Measurements from ENCODE around the gene CNTN1.

DNA sequence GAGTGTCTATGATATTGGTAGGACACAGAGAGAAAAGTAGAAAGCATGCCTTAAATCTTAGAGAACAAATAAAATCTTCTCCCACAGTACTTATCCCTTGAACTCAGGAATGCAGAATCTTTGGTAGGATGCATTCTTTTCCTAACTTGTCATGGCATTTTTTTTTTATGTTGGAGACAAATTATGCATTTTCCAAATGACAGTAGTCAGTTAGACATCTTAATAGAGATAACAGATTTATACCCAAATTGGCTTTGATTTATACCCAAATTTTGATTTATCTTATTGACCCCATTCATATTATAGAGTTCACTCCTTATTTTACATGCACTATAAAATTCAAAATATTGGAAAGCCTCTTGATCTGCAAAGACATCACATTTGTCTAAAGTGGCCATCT lies 132.9 kb downstream of the CNTN1 start:
- no peak for TF ChIP-seq EZH2 (IDR thresholded peaks at IDR 0.05)
- no peak for TF ChIP-seq POLR2AphosphoS5 (IDR thresholded peaks at IDR 0.05; ENCODE audit: borderline replicate concordance, low read depth, low read length)
- no peak for TF ChIP-seq FOXP2 (optimal IDR thresholded peaks at IDR 0.05; ENCODE audit: control extremely low read depth, extremely low read length, insufficient read depth)

All from SK-N-MC (cell line).